H1 (cell line): ENCODE data around the gene CTH. TPM values are rescaled to one million over a fixed set of nuclear protein-coding genes. Genes with fewer than 3 reads are reported as not detected.

Experiments used
- CTCF ChIA-PET: fragments of 300-600 bp; sonication (Branson Sonifier 250); formaldehyde crosslinking; loops from one replicate; lab custom pipeline; 2021; ENCODE audit not compliant: partially characterized antibody; lab: Charles Lee
- POLR2A ChIA-PET: fragments of 300-600 bp; sonication (Branson Sonifier 250); formaldehyde crosslinking; loops from one replicate; lab custom pipeline; 2021; ENCODE audit warnings: inconsistent platforms; ENCODE audit not compliant: partially characterized antibody; lab: Charles Lee
- DNase-seq, 2 experiments: peaks; one replicate each; pipeline versions ENCODE4 v3.0.0 to v3.0.0-alpha.2; 2010 to 2022; ENCODE audit warnings: low spot score in 2 of 2, low read depth in 1 of 2, mixed read lengths in 1 of 2
- FAIRE-seq: peaks from 2 replicates; lab custom pipeline; 2011; peaks lifted over from hg19 to GRCh38; lab: Jason Lieb, UNC
- H2AFZ ChIP-seq: 2 replicates; pipeline ENCODE4 v1.8.1; 2012; ENCODE audit warnings: low read length, inconsistent platforms
- H2AK5ac ChIP-seq: 2 replicates; pipeline ENCODE4 v1.6.1; 2013; ENCODE audit warnings: low read depth, low read length
- H2BK120ac ChIP-seq: replicated peaks from 2 replicates; pipeline ENCODE3; 2013; ENCODE audit warnings: low read depth, low read length, inconsistent platforms
- H2BK12ac ChIP-seq: 2 replicates; pipeline ENCODE4 v1.6.1; 2013; ENCODE audit warnings: low read depth, low read length
- H2BK15ac ChIP-seq: 2 replicates; pipeline ENCODE4 v1.6.1; 2013; ENCODE audit warnings: low read length
- H2BK20ac ChIP-seq: 2 replicates; pipeline ENCODE4 v1.6.1; 2013; ENCODE audit warnings: low read length
- H2BK5ac ChIP-seq: 2 replicates; pipeline ENCODE4 v1.6.1; 2013; ENCODE audit warnings: low read depth, low read length
- H3K14ac ChIP-seq: 2 replicates; pipeline ENCODE4 v1.6.1; 2013; ENCODE audit warnings: inconsistent platforms; ENCODE audit not compliant: insufficient read length
- H3K18ac ChIP-seq: 2 replicates; pipeline ENCODE4 v1.6.1; 2013; ENCODE audit warnings: low read length; ENCODE audit errors: extremely low read depth
- H3K23ac ChIP-seq: 2 replicates; pipeline ENCODE4 v1.6.1; 2013; ENCODE audit warnings: inconsistent platforms; ENCODE audit not compliant: insufficient read length
- H3K23me2 ChIP-seq: 2 replicates; pipeline ENCODE4 v1.6.1; 2013; ENCODE audit warnings: low read depth, low read length
- H3K27ac ChIP-seq: 2 replicates; pipeline ENCODE4 v1.6.1; 2011; ENCODE audit warnings: low read depth, low read length, inconsistent platforms
- H3K27me3 ChIP-seq, 4 experiments: replicated peaks in 1 of 4; 1 replicate in 1 of 4; 2 replicates in 3 of 4; pipeline versions ENCODE4 v1.6.1 to v1.8.1; 2011 to 2013; ENCODE audit warnings: low read length in 3 of 4, mild to moderate bottlenecking in 3 of 4, inconsistent platforms in 2 of 4, mixed read lengths in 2 of 4, moderate library complexity in 1 of 4; ENCODE audit not compliant: control insufficient read depth in 3 of 4, insufficient read depth in 3 of 4; ENCODE audit errors: extremely low read depth in 1 of 4
- H3K36me3 ChIP-seq, 4 experiments: 2 replicates each; pipeline versions ENCODE4 v1.6.1 to v1.8.1; 2011 to 2013; ENCODE audit warnings: mild to moderate bottlenecking in 4 of 4, low read length in 3 of 4, moderate library complexity in 2 of 4, control low read depth in 1 of 4, inconsistent platforms in 1 of 4; ENCODE audit not compliant: insufficient read depth in 4 of 4, control insufficient read depth in 2 of 4
- H3K4ac ChIP-seq: replicated peaks from 2 replicates; pipeline ENCODE3; 2013; ENCODE audit warnings: low read length, low read depth, mixed read lengths, inconsistent platforms; ENCODE audit not compliant: insufficient read length
- H3K4me1 ChIP-seq, 4 experiments: replicated peaks in 1 of 4; 1 replicate in 1 of 4; 2 replicates in 3 of 4; pipeline versions ENCODE4 v1.6.1 to v1.8.1; 2011 to 2013; ENCODE audit warnings: low read length in 3 of 4, inconsistent platforms in 2 of 4, mixed read lengths in 1 of 4; ENCODE audit not compliant: insufficient read depth in 4 of 4, control insufficient read depth in 3 of 4
- H3K4me2 ChIP-seq, 2 experiments: 2 replicates each; pipeline versions ENCODE4 v1.6.1 to v1.8.1; 2011 to 2013; ENCODE audit warnings: low read depth in 2 of 2, low read length in 2 of 2, control low read depth in 1 of 2, inconsistent platforms in 1 of 2, mild to moderate bottlenecking in 1 of 2; ENCODE audit not compliant: insufficient read depth in 1 of 2
- H3K4me3 ChIP-seq, 4 experiments: fragments of 200-600, 300-600 bp in 1 of 4; sonication (generic), shearing (Covaris generic), sonication (Bioruptor Twin) in 1 of 4; 2 replicates each; pipeline versions ENCODE4 v1.5.1 to v1.8.1; 2011 to 2016; ENCODE audit warnings: low read length in 4 of 4, low read depth in 3 of 4, control low read depth in 2 of 4, inconsistent platforms in 2 of 4, mild to moderate bottlenecking in 2 of 4, mixed read lengths in 1 of 4, moderate library complexity in 1 of 4; ENCODE audit not compliant: insufficient read depth in 2 of 4; ENCODE audit errors: extremely low read depth in 1 of 4
- H3K56ac ChIP-seq: replicated peaks from 2 replicates; pipeline ENCODE3; 2013; ENCODE audit warnings: low read depth, mild to moderate bottlenecking, mixed read lengths, low read length, inconsistent platforms; ENCODE audit not compliant: insufficient read length
- H3K79me1 ChIP-seq: 2 replicates; pipeline ENCODE4 v1.6.1; 2013; ENCODE audit warnings: low read depth, low read length, control low read depth
- H3K79me2 ChIP-seq, 2 experiments: 2 replicates each; pipeline versions ENCODE4 v1.6.1 to v1.8.1; 2012 to 2013; ENCODE audit warnings: low read length in 2 of 2, mild to moderate bottlenecking in 2 of 2, inconsistent platforms in 1 of 2; ENCODE audit not compliant: insufficient read depth in 2 of 2, control insufficient read depth in 1 of 2
- H3K9ac ChIP-seq, 4 experiments: replicated peaks in 1 of 4; 1 replicate in 1 of 4; 2 replicates in 3 of 4; pipeline versions ENCODE4 v1.6.1 to v1.8.1; 2011 to 2013; ENCODE audit warnings: low read depth in 3 of 4, low read length in 3 of 4, control low read depth in 2 of 4, mild to moderate bottlenecking in 2 of 4, moderate library complexity in 2 of 4, inconsistent platforms in 1 of 4; ENCODE audit errors: extremely low read depth in 1 of 4
- H3K9me3 ChIP-seq, 2 experiments: 2 replicates each; pipeline versions ENCODE4 v1.6.1 to v1.8.1; 2012 to 2013; ENCODE audit warnings: mild to moderate bottlenecking in 2 of 2, moderate library complexity in 2 of 2, control low read depth in 1 of 2, inconsistent platforms in 1 of 2, low read depth in 1 of 2, low read length in 1 of 2, mixed read lengths in 1 of 2; ENCODE audit not compliant: insufficient read depth in 2 of 2
- H4K20me1 ChIP-seq, 2 experiments: replicated peaks in 1 of 2; 2 replicates each; pipeline versions ENCODE3 to v1.8.1; 2011 to 2013; ENCODE audit warnings: inconsistent platforms in 2 of 2, low read length in 2 of 2, mild to moderate bottlenecking in 1 of 2; ENCODE audit not compliant: insufficient read depth in 2 of 2, control insufficient read depth in 1 of 2
- H4K5ac ChIP-seq: 2 replicates; pipeline ENCODE4 v1.6.1; 2013; ENCODE audit warnings: low read length, low read depth, mixed read lengths, inconsistent platforms; ENCODE audit not compliant: insufficient read length
- H4K8ac ChIP-seq: 2 replicates; pipeline ENCODE4 v1.8.0; 2013; ENCODE audit warnings: mild to moderate bottlenecking, moderate library complexity, low read length, inconsistent platforms; ENCODE audit not compliant: insufficient read depth; ENCODE audit errors: extremely low read depth
- H4K91ac ChIP-seq: replicated peaks from 2 replicates; pipeline ENCODE3; 2013; ENCODE audit warnings: low read length, mixed read lengths, inconsistent platforms; ENCODE audit not compliant: insufficient read length
- WGBS, 2 experiments: shearing (Covaris generic) in 1 of 2; methylation state at CpG; one replicate each; pipeline versions ENCODE4 v1.1.6 to v1.1.7; 2013 to 2015; ENCODE audit warnings: low lambda C conversion rate in 2 of 2, mixed read lengths in 2 of 2, inconsistent platforms in 1 of 2, low coverage in 1 of 2, missing lambda C conversion rate in 1 of 2; ENCODE audit not compliant: insufficient replicate concordance in 2 of 2, insufficient coverage in 1 of 2, insufficient read length in 1 of 2; ENCODE audit errors: extremely low coverage in 1 of 2, missing lambda C conversion rate in 1 of 2; 5-methylcytosine and 5-hydroxymethylcytosine counted together
- polyA plus RNA-seq, 7 experiments: library from polyadenylated mRNA; depleted of rRNA in 3 of 7; stranded (reverse) in 5 of 7; unstranded in 2 of 7; fragments of >200 nt in 5 of 7; fragments of 200-250 nt in 2 of 7; gene quantifications; 1 replicate in 5 of 7; 2 replicates in 1 of 7; 4 replicates in 1 of 7; pipeline versions ENCODE4 v1.2.1 to v1.2.3, GENCODE V29; 2011 to 2013; ENCODE audit warnings: missing spikeins in 2 of 7, mixed read lengths in 2 of 7
- total RNA-seq: library from RNA; stranded (reverse); fragmentation: NEBNext Ultra II Directional; extraction: Animal tissue kit (Norgen Biotek cat#: 25700); gene quantifications from 2 replicates; pipeline ENCODE4 v1.2.1, GENCODE V29; 2021

CTH gene
- total and polyA plus RNA-seq, 2 of the 8 experiments (the other 6 are each of a cell fraction or from before 2014, with no cell fraction given): 31.7 to 33.2 TPM

DNA sequence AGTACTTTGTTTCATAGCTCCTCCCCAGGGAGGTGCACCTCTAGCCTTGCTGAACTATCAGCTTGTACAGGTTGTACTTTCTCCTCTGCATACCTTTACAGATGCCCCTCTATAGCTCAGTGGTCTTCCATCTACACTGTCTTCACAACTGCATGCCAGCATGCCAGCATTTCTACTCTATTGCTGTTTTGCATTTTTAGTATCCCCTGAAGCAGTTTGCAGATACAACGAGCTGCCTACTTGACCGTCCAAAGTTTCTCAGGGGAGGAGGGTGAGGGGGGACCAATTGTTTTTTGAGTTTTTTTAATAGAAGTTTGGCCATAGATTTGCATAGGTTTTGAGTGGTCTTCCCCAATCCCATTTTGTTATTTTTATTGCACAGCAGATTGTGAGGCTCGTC lies 27.6 kb upstream of the CTH start:
- no peak overlapping the region for H2AK5ac ChIP-seq
- H3K23ac ChIP-seq: no peak overlapping the region
- H3K79me1 ChIP-seq: no peaks in the 10 kb centered on the region
- H3K4me3 ChIP-seq: no peak overlapping the region
- H3K14ac ChIP-seq: no peak overlapping the region
- no peak overlapping the region for H3K4ac ChIP-seq
- H3K27me3 ChIP-seq: no peaks in the 10 kb centered on the region
- FAIRE-seq: no peak
- no peak overlapping the region for H2BK12ac ChIP-seq
- DNase-seq: no peak
- no peak overlapping the region for H3K56ac ChIP-seq
- ChIA-PET CTCF (interaction anchor here (0.6 kb wide), 2 partner anchors 23 to 80 kb away, joined by 3 read pairs; no protein-coding TSS in a partner anchor), POLR2A (interaction anchor here (1.0 to 9.2 kb wide), 5 partner anchors 10 to 76 kb away, joined by 3 to 58 read pairs (median 3); partner anchors contain the start of genes ANKRD13C and CTH)
- H2BK120ac ChIP-seq: no peak overlapping the region
- no peak overlapping the region for H2BK20ac ChIP-seq
- no peak overlapping the region for H3K4me2 ChIP-seq
- H2AFZ ChIP-seq: no peak overlapping the region
- H3K27ac ChIP-seq: no peak overlapping the region
- no peak overlapping the region for H4K8ac ChIP-seq
- H2BK5ac ChIP-seq: no peak overlapping the region
- 89% methylated on average over 3 of the region's 3 CpGs; no CpG with 5 or more reads in 1 of the 2 experiments for WGBS, 2 experiments
- no peaks in the 10 kb centered on the region for H3K23me2 ChIP-seq
- H3K18ac ChIP-seq: no peak overlapping the region
- H4K91ac ChIP-seq: no peak overlapping the region
- H3K4me1 ChIP-seq: no peaks in the 10 kb centered on the region
- H3K9me3 ChIP-seq: no peaks in the 10 kb centered on the region
- H4K5ac ChIP-seq: no peak overlapping the region
- H3K79me2 ChIP-seq: no peaks in the 10 kb centered on the region
- H3K9ac ChIP-seq: no peak overlapping the region
- H3K36me3 ChIP-seq: no peaks in the 10 kb centered on the region
- H4K20me1 ChIP-seq: no peaks in the 10 kb centered on the region
- H2BK15ac ChIP-seq: no peak overlapping the region
